Esophagus squamous epithelium (tissue), 5 donors: ENCODE data around the gene HDDC2. TPM values are rescaled to one million over a fixed set of nuclear protein-coding genes. Genes with fewer than 3 reads are reported as not detected.

Experiments used
- DNase-seq: peaks from one replicate; lab custom pipeline; 2025; lab: John Stamatoyannopoulos, UW
- H3K27ac ChIP-seq, 4 donors: fragments of 200-600 bp; sonication (generic); one replicate each; pipeline ENCODE4 v1.5.1; 2016 to 2019; ENCODE audit warnings: mild to moderate bottlenecking in 1 of 4
- H3K27me3 ChIP-seq, 4 donors: fragments of 200-600 bp; sonication (generic); 1 replicate in 3 of 4; 2 replicates in 1 of 4; pipeline versions ENCODE4 v1.5.1 to v1.6.0; 2017 to 2021; ENCODE audit warnings: antibody characterized with exemption in 1 of 4
- H3K36me3 ChIP-seq, 3 donors: fragments of 200-600 bp; sonication (generic); one replicate each; pipeline ENCODE4 v1.5.1; 2016 to 2019
- H3K4me1 ChIP-seq, 3 donors: fragments of 200-600 bp; sonication (generic); one replicate each; pipeline ENCODE4 v1.5.1; 2017 to 2019
- H3K4me3 ChIP-seq, 4 donors: fragments of 200-600 bp; sonication (generic); 1 replicate in 3 of 4; 2 replicates in 1 of 4; pipeline ENCODE4 v1.5.1; 2016 to 2019; ENCODE audit warnings: mild to moderate bottlenecking in 2 of 4, moderate library complexity in 1 of 4
- H3K9me3 ChIP-seq, 3 donors: fragments of 200-600 bp; sonication (generic); one replicate each; pipeline ENCODE4 v1.5.1; 2016 to 2019
- CTCF ChIP-seq, 6 experiments: fragments of 450-650 bp in 4 of 6; fragments of 200-600 bp in 2 of 6; sonication (generic) in 2 of 6; IDR thresholded peaks; one replicate each; pipeline ENCODE4 v1.5.1; 2016 to 2019; ENCODE audit warnings: antibody characterized with exemption in 6 of 6, mild to moderate bottlenecking in 4 of 6, moderate library complexity in 4 of 6
- POLR2A ChIP-seq, 4 donors: fragments of 450-650 bp; IDR thresholded peaks; one replicate each; pipeline ENCODE4 v1.6.1; 2017; ENCODE audit warnings: antibody characterized with exemption in 4 of 4, mild to moderate bottlenecking in 4 of 4, moderate library complexity in 3 of 4
- WGBS, 2 donors: methylation state at CpG; one replicate each; pipeline ENCODE4 v1.1.5; 2018; 5-methylcytosine and 5-hydroxymethylcytosine counted together
- intact Hi-C: fragments of 100-400 bp; cut with DNase I; formaldehyde crosslinking; loops from one replicate; pipeline ENCODE4 v1.15.0; 2022
- total RNA-seq, 4 donors: library from RNA; depleted of rRNA; stranded (reverse); fragments of >200 nt; gene quantifications; one replicate each; pipeline ENCODE4 v1.1.0, GENCODE V29; 2016
- donor health status: DM: yes; HTN: yes; CAD: no.

HDDC2 gene, protein sequence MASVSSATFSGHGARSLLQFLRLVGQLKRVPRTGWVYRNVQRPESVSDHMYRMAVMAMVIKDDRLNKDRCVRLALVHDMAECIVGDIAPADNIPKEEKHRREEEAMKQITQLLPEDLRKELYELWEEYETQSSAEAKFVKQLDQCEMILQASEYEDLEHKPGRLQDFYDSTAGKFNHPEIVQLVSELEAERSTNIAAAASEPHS
- total RNA-seq = 10 to 100 TPM; 49.2 to 84.7 (median 53.3) TPM

- Histone ChIP-seq H3K36me3 (peaks cover 0 to 36% (median 5%) of the 10 kb centered on the region in 3 donors), H3K4me3 (peak within 1 kb of the TSS; percentile 65 to 95 (median 66)), H3K27ac (peak within 1 kb of the TSS; percentile 87 to 94 (median 92)), H3K4me1 (peaks cover 11 to 65% (median 19%) of the 10 kb centered on the region in 3 donors), H3K27me3 (no peaks in the 10 kb centered on the region), H3K9me3 (no peaks in the 10 kb centered on the region)
- intact Hi-C loops = no loop called here
- WGBS, 2 donors = 12 to 15% methylated on average over 20 to 23 of the region's 67 CpGs
- DNase-seq = peak; percentile 5
- TF ChIP-seq POLR2A (IDR thresholded peaks at IDR 0.05) (peak in 1 of 4 donors; percentile 26), CTCF (IDR thresholded peaks at IDR 0.05) (no peak)
These were observed at the start of gene HDDC2 for GRCh38 chr6:125301435-125302391. HDDC2 (minus strand) TSS chr6:125301967; CDS start chr6:125301932, 35 bp downstream.

GRCh38 chr6:125346926-125347563 lies 45.3 kb upstream of the HDDC2 start:
- no peak for DNase-seq
- intact Hi-C loops = no loop called here
- peaks cover 0 to 4% (median 0%) of the 10 kb centered on the region in 4 donors for H3K27me3 ChIP-seq
- peak overlapping the region in 2 of 4 donors; percentile 53 for H3K27ac ChIP-seq
- WGBS, 2 donors = 65 to 68% methylated on average over 11 of the region's 11 CpGs
- peak overlapping the region in 1 of 4 donors; percentile 41 for H3K4me3 ChIP-seq
- H3K36me3 ChIP-seq = no peaks in the 10 kb centered on the region
- no peaks in the 10 kb centered on the region for H3K9me3 ChIP-seq
- no peaks in the 10 kb centered on the region for H3K4me1 ChIP-seq
- TF ChIP-seq CTCF (IDR thresholded peaks at IDR 0.05) (no peak), POLR2A (IDR thresholded peaks at IDR 0.05) (no peak)

- no peak for TF ChIP-seq CTCF (IDR thresholded peaks at IDR 0.05)
- Histone ChIP-seq H3K36me3 (no peaks in the 10 kb centered on the region), H3K4me3 (peak overlapping the region in 1 of 4 donors; percentile 41), H3K4me1 (no peaks in the 10 kb centered on the region), H3K27me3 (no peaks in the 10 kb centered on the region), H3K9me3 (no peaks in the 10 kb centered on the region), H3K27ac (peak overlapping the region in 3 of 4 donors; percentile 51 to 53 (median 53))
- DNase-seq = no peak
- WGBS, 2 donors = 46 to 57% methylated on average over 10 of the region's 11 CpGs
- intact Hi-C loops = no loop called here
These were observed 44.6 kb upstream of the HDDC2 start for GRCh38 chr6:125346201-125346925.

DNA sequence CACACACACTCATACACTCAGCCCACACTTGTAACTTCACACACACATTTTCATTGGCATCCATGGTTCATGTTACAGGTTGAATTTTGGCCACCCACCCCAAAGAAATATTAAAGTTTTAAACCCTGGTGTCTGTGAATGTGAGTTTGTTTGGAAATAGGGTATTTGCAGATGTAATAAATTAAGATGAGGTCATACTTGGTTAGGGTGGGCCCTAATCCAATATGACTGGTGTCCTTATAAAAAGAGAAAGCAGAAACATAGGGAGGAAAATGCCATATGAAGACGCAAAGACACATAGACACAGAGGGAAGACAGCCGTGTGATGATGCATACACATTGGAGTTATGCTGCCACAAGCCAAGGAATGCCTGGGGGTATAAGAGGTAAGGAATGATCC lies 39.7 kb upstream of the HDDC2 start:
- DNase-seq = no peak
- no peak overlapping the region for H3K27ac ChIP-seq
- TF ChIP-seq POLR2A (IDR thresholded peaks at IDR 0.05) = no peak
- TF ChIP-seq CTCF (IDR thresholded peaks at IDR 0.05) = no peak
- no peaks in the 10 kb centered on the region for H3K36me3 ChIP-seq
- H3K4me3 ChIP-seq = no peak overlapping the region
- 54 to 63% methylated on average over 2 of the region's 2 CpGs for WGBS, 2 donors
- H3K4me1 ChIP-seq = no peaks in the 10 kb centered on the region
- no peaks in the 10 kb centered on the region for H3K9me3 ChIP-seq
- intact Hi-C loops = no loop called here
- no peaks in the 10 kb centered on the region for H3K27me3 ChIP-seq
